HepG2 (cell line): ENCODE data around the gene MED4. TPM values are rescaled to one million over a fixed set of nuclear protein-coding genes. Genes with fewer than 3 reads are reported as not detected.

ENCODE experiments used
- ATAC-seq: fragments of 200-7000 bp; cut with Tn5 transposase; 3 replicates; pipeline ENCODE4 v1.9.1; 2020; ENCODE audit warnings: mild to moderate bottlenecking, moderate library complexity
- BruUV-seq: library from RNA; stranded (reverse); fragments of 400-500 nt; replicated peaks from 2 replicates; lab custom pipeline; 2021; lab: Mats Ljungman, UMichigan
- CTCF ChIA-PET: fragments of 300-600 bp; formaldehyde crosslinking; extraction: SDS; loops from one replicate; lab custom pipeline; 2021; ENCODE audit warnings: low total read pairs, inconsistent platforms, low intra/inter-chr PET ratio; lab: Yijun Ruan, JAX
- POLR2A ChIA-PET: fragments of 350-600 bp; sonication (Branson Sonifier 250); formaldehyde crosslinking; loops from one replicate; lab custom pipeline; 2020; ENCODE audit warnings: antibody characterized with exemption, inconsistent platforms; lab: Yijun Ruan, JAX
- DNase-seq: peaks from one replicate; pipeline ENCODE4 v3.0.0-alpha.2; 2015; ENCODE audit warnings: low spot score
- FAIRE-seq: peaks from 3 replicates; lab custom pipeline; 2011; peaks lifted over from hg19 to GRCh38; lab: Jason Lieb, UNC
- H2AFZ ChIP-seq: one replicate; pipeline ENCODE4 v1.6.1; 2011; ENCODE audit warnings: low read length, inconsistent platforms
- H3K27ac ChIP-seq: fragments of 300-600 bp; 3 replicates; pipeline ENCODE4 v1.8.0; 2011; ENCODE audit warnings: mixed run types, mild to moderate bottlenecking, mixed read lengths, low read length, inconsistent platforms; ENCODE audit not compliant: insufficient read depth; ENCODE audit errors: extremely low read length
- H3K27me3 ChIP-seq, 2 experiments: fragments of 200-600 bp in 1 of 2; 2 replicates in 1 of 2; 3 replicates in 1 of 2; pipeline versions ENCODE4 v1.6.0 to v1.8.0; 2011; ENCODE audit warnings: low read length in 2 of 2, mild to moderate bottlenecking in 2 of 2, moderate library complexity in 2 of 2, inconsistent platforms in 1 of 2; ENCODE audit not compliant: insufficient read depth in 2 of 2, control insufficient read depth in 1 of 2
- H3K36me3 ChIP-seq, 2 experiments: fragments of 200-600 bp in 1 of 2; replicated peaks in 1 of 2; 2 replicates in 1 of 2; 3 replicates in 1 of 2; pipeline versions ENCODE4 v1.5.1 to v1.8.0; 2011; ENCODE audit warnings: low read length in 2 of 2, inconsistent platforms in 1 of 2; ENCODE audit not compliant: insufficient read depth in 2 of 2, control insufficient read depth in 1 of 2
- H3K4me1 ChIP-seq: 2 replicates; pipeline ENCODE4 v1.5.1; 2012; ENCODE audit warnings: low read length, inconsistent platforms; ENCODE audit not compliant: insufficient read depth
- H3K4me2 ChIP-seq: 2 replicates; pipeline ENCODE4 v1.6.0; 2011; ENCODE audit warnings: low read depth, low read length, inconsistent platforms
- H3K4me3 ChIP-seq, 3 experiments: fragments of 200-600 bp in 1 of 3; sonication (generic), shearing (Covaris generic) in 1 of 3; replicated peaks in 1 of 3; 2 replicates each; pipeline ENCODE4 v1.5.1; 2011 to 2016; ENCODE audit warnings: low read length in 3 of 3, inconsistent platforms in 2 of 3, low read depth in 2 of 3, mild to moderate bottlenecking in 2 of 3, control low read depth in 1 of 3, mixed read lengths in 1 of 3; ENCODE audit not compliant: insufficient read depth in 1 of 3
- H3K79me2 ChIP-seq: one replicate; pipeline ENCODE4 v1.6.1; 2011; ENCODE audit warnings: low read length, inconsistent platforms; ENCODE audit not compliant: insufficient read depth
- H3K9ac ChIP-seq: 2 replicates; pipeline ENCODE4 v1.6.0; 2011; ENCODE audit warnings: mild to moderate bottlenecking, low read depth, low read length, inconsistent platforms; ENCODE audit not compliant: insufficient read depth
- H3K9me3 ChIP-seq: 2 replicates; pipeline ENCODE4 v1.5.1; 2012; ENCODE audit warnings: mild to moderate bottlenecking, low read length
- H4K20me1 ChIP-seq: 2 replicates; pipeline ENCODE4 v1.6.0; 2011; ENCODE audit warnings: inconsistent platforms, mild to moderate bottlenecking, low read length, moderate library complexity; ENCODE audit not compliant: insufficient read depth
- ATF4 ChIP-seq, 2 experiments: fragments of 450-650 bp in 1 of 2; sonication (generic) in 1 of 2; formaldehyde crosslinking; IDR thresholded peaks; 2 replicates each; pipeline versions ENCODE4 v1.5.0 to v1.8.0; 2020 to 2022; ENCODE audit warnings: mild to moderate bottlenecking in 1 of 2, missing genetic modification reagents in 1 of 2
- CBX2 ChIP-seq, 2 experiments: fragments of 200-600 bp in 1 of 2; sonication (generic); formaldehyde crosslinking in 1 of 2; IDR thresholded peaks; 2 replicates each; pipeline versions ENCODE4 v1.7.0 to v1.8.1; 2018 to 2022; ENCODE audit warnings: low read depth in 2 of 2, low read length in 1 of 2, mild to moderate bottlenecking in 1 of 2, missing genetic modification reagents in 1 of 2
- PBX3 ChIP-seq: sonication (generic); formaldehyde crosslinking; IDR thresholded peaks from 2 replicates; pipeline ENCODE4 v1.8.1; 2023; ENCODE audit warnings: missing genetic modification reagents, inconsistent platforms, borderline replicate concordance
- SP5 ChIP-seq: IDR thresholded peaks from 2 replicates; pipeline ENCODE4 v1.6.1; 2016; ENCODE audit warnings: low read depth, borderline replicate concordance
- ZIK1 ChIP-seq: sonication (generic); formaldehyde crosslinking; IDR thresholded peaks from 2 replicates; pipeline ENCODE4 v1.5.0; 2020; ENCODE audit warnings: mild to moderate bottlenecking, low read depth, missing genetic modification reagents, borderline replicate concordance
- ZNF329 ChIP-seq: sonication (generic); formaldehyde crosslinking; IDR thresholded peaks from 2 replicates; pipeline ENCODE4 v1.9.0; 2021; ENCODE audit warnings: low read depth, mild to moderate bottlenecking, missing genetic modification reagents
- ZNF354B ChIP-seq: sonication (generic); formaldehyde crosslinking; IDR thresholded peaks from 2 replicates; pipeline ENCODE4 v1.8.0; 2022; ENCODE audit warnings: mild to moderate bottlenecking, missing genetic modification reagents
- ZNF546 ChIP-seq: sonication (generic); formaldehyde crosslinking; conservative IDR thresholded peaks from 2 replicates; pipeline ENCODE4 v1.8.1; 2023; ENCODE audit warnings: mild to moderate bottlenecking, missing genetic modification reagents
- ZNF552 ChIP-seq: sonication (generic); formaldehyde crosslinking; IDR thresholded peaks from 2 replicates; pipeline ENCODE4 v1.9.0; 2022; ENCODE audit warnings: missing genetic modification reagents, mild to moderate bottlenecking, borderline replicate concordance
- ZNF768 ChIP-seq: sonication (generic); formaldehyde crosslinking; IDR thresholded peaks from 2 replicates; pipeline ENCODE4 v1.4.0; 2020; ENCODE audit warnings: missing genetic modification reagents
- WGBS: methylation state at CpG from one replicate; pipeline ENCODE4 v1.1.6; 2017; ENCODE audit warnings: low lambda C conversion rate; 5-methylcytosine and 5-hydroxymethylcytosine counted together
- in situ Hi-C: cut with HindIII; loops from 2 replicates; pipeline ENCODE4 v1.10.0; 2017; ENCODE audit warnings: low pct_unique_long_range_greater_than_20kb; ENCODE audit not compliant: extremely low pct_ligation_motif_present
- intact Hi-C: fragments of 100-400 bp; cut with micrococcal nuclease; formaldehyde crosslinking; loops from one replicate; pipeline ENCODE4 v1.10.0; 2022; ENCODE audit not compliant: unreplicated experiment
- polyA plus RNA-seq, 8 experiments: library from polyadenylated mRNA; depleted of rRNA in 3 of 8; stranded (reverse) in 7 of 8; unstranded in 1 of 8; fragments of >200 nt; fragmentation: Illumina TruSeq in 4 of 8; extraction: Trizol in 4 of 8; gene quantifications; 2 replicates each; pipeline versions ENCODE4 v1.2.1 to v1.2.3, GENCODE V29; 2011 to 2016; ENCODE audit warnings: low read depth in 4 of 8, missing spikeins in 1 of 8, mixed read lengths in 1 of 8; ENCODE audit not compliant: insufficient read depth in 1 of 8
- total RNA-seq, 5 experiments: library from RNA; depleted of rRNA; stranded (reverse); fragments of >200 nt; fragmentation: Illumina TruSeq; extraction: Trizol; gene quantifications; 2 replicates each; pipeline ENCODE4 v1.2.3, GENCODE V29; 2016; ENCODE audit warnings: low read depth in 1 of 5
- TF ChIP-seq, protein P1 (sequence below): sonication (generic); formaldehyde crosslinking; IDR thresholded peaks from 2 replicates; pipeline ENCODE4 v1.8.0; 2022; ENCODE audit warnings: mild to moderate bottlenecking, missing genetic modification reagents; ENCODE audit not compliant: insufficient replicate concordance
- TF ChIP-seq, protein P2 (sequence below): IDR thresholded peaks from 2 replicates; pipeline ENCODE4 v1.6.1; 2016; ENCODE audit warnings: missing biosample characterization, missing genetic modification reagents, low read depth

Gene MED4
- total and polyA plus RNA-seq, 2 of the 13 experiments (the other 11 are each of a cell fraction or from before 2014, with no cell fraction given) = 49.4 to 57.8 TPM

DNA sequence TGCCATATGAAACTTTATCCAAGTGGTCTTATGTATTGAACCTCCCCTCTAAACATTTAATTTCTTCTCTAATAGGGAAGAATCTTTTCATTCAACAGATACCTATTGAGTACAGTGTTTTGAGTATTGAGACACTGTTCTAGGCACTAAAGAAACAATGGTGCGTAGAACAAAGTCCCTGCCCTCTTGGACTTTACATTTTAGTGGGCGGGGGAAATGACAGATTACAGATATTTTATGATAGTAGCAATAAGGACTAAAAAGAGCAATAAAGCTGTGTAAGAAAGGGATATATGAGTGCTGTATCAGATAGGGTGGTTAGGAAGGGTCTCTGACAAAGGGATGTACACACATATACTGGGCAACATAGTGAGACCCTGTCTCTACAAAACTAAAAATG lies 52.0 kb downstream of the MED4 start:
- in situ Hi-C loops = no loop called here
- ChIA-PET POLR2A (no interaction called here), CTCF (no interaction called here)
- WGBS = 93% methylated on average over 2 of the region's 2 CpGs
- Histone ChIP-seq H3K79me2 (peaks cover 15% of the 10 kb centered on the region), H3K4me3 (no peak overlapping the region), H3K36me3 (peaks cover 0 to 22% of the 10 kb centered on the region in 2 experiments; a peak in 3 of 5 replicates)
- TF ChIP-seq, protein P1, sequence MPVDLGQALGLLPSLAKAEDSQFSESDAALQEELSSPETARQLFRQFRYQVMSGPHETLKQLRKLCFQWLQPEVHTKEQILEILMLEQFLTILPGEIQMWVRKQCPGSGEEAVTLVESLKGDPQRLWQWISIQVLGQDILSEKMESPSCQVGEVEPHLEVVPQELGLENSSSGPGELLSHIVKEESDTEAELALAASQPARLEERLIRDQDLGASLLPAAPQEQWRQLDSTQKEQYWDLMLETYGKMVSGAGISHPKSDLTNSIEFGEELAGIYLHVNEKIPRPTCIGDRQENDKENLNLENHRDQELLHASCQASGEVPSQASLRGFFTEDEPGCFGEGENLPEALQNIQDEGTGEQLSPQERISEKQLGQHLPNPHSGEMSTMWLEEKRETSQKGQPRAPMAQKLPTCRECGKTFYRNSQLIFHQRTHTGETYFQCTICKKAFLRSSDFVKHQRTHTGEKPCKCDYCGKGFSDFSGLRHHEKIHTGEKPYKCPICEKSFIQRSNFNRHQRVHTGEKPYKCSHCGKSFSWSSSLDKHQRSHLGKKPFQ (CRISPR knock-in tag) = no peak
- no peak for TF ChIP-seq ZNF552 (CRISPR knock-in tag)
- TF ChIP-seq ZNF768 (CRISPR knock-in tag) = no peak
- no peak for TF ChIP-seq ATF4 (CRISPR knock-in tag; IDR thresholded peaks at IDR 0.05)
- no peak for TF ChIP-seq SP5
- no peak for TF ChIP-seq ZIK1
- no peak for TF ChIP-seq ZNF546 (CRISPR knock-in tag)
- TF ChIP-seq CBX2 (IDR thresholded peaks at IDR 0.05; ENCODE audit: low read depth, low read length) = no peak
- no peak for TF ChIP-seq CBX2 (CRISPR knock-in tag; IDR thresholded peaks at IDR 0.05; ENCODE audit: low read depth)
- TF ChIP-seq ZNF354B (CRISPR knock-in tag) = no peak
- no peak for TF ChIP-seq ZNF329 (CRISPR knock-in tag)
- no peak for TF ChIP-seq PBX3 (CRISPR knock-in tag)
- TF ChIP-seq, protein P2, sequence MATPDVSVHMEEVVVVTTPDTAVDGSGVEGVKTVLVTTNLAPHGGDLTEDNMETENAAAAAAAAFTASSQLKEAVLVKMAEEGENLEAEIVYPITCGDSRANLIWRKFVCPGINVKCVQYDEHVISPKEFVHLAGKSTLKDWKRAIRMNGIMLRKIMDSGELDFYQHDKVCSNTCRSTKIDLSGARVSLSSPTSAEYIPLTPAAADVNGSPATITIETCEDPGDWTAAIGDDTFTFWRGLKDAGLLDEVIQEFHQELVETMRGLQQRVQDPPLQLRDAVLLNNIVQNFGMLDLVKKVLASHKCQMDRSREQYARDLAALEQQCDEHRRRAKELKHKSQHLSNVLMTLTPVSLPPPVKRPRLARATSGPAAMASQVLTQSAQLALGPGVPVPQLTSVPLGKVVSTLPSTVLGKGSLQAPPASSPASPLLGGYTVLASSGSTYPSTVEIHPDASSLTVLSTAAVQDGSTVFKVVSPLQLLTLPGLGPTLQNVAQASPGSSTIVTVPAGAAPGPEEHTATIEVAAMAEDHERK = no peak
- TF ChIP-seq, all 625 proteins: peak for 0
- peaks cover 26% of the 10 kb centered on the region for H3K4me1 ChIP-seq
- no peak overlapping the region for H3K27ac ChIP-seq
- no peak overlapping the region for H2AFZ ChIP-seq
- no peak for DNase-seq
- H3K9me3 ChIP-seq = no peaks in the 10 kb centered on the region
- H3K4me2 ChIP-seq = no peak overlapping the region
- H3K27me3 ChIP-seq = no peaks in the 10 kb centered on the region; a peak in 1 of 5 replicates
- intact Hi-C loops = loop anchor here (5.0 kb wide), 1 partner anchor 1071 kb away; no protein-coding TSS in a partner anchor
- no peaks in the 10 kb centered on the region for H4K20me1 ChIP-seq
- no TSS peak for BruUV-seq
- no peak overlapping the region for H3K9ac ChIP-seq
- no peak for ATAC-seq
- FAIRE-seq = no peak
